HG03520 (cell line): ENCODE measurements around the gene TRPM3.

Experiments used
- ATAC-seq: cut with Tn5 transposase; IDR thresholded peaks from one replicate; pipeline ENCODE4 v1.9.1; 2021; ENCODE audit warnings: mild to moderate bottlenecking, moderate library complexity; ENCODE audit not compliant: unreplicated experiment

TRPM3 gene

DNA sequence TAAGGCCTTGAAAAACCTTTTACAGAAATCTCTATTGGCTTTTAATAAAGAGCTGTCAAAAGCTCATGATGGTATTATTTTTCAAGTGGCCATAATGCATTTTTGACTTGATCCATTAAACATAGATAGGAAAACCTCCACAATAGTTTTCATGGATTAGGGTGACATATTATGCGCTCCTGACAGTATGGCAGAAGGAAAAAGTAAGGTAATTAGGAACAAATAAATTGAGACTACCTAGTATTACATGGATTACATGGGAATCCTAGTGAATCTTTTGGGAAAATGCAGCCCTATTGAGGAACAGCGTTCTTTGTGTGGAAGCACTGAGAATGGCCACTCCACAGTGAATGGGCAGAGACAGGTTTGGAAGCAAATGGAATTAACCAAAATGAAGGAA lies 171.2 kb downstream of the TRPM3 start:
- no peak for ATAC-seq

DNA sequence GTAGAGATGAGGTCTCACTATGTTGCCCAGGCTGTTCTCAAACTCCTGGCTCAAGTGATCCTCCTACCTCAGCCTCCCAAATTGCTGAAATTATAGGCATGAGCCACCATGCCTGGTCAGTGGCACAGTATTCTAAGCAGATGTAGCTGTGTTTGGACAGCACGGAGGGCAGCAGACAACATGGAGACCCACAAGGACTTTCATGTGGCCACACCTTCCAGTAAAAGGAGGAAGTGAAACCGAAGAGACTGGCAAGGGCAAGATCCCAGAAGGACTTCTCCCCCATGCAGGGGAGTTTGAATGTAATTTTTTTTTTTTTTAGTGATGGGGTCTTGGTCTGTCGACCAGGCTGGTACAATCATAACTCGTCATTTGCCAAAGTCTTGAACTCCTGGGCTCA lies 172.2 kb downstream of the TRPM3 start:
- ATAC-seq = no peak

DNA sequence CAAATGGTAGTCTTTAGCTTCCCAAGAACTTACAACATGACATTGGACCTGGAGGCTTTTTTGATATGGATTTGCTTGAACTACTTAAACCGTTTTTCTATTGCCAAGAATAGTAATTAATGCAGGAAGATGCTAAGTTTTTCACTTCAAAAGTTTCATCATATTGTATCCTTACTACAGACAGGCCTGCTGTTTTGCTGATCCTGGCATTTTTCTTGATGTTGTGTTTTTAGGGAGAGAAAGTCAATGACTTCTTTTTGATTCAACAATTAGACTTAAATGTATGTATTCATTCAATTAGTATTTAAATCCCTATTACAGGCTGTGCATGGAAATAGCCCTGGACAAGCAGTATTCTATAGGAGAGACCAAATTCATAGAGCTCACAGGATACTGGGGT lies 172.7 kb downstream of the TRPM3 start:
- ATAC-seq = no peak

DNA sequence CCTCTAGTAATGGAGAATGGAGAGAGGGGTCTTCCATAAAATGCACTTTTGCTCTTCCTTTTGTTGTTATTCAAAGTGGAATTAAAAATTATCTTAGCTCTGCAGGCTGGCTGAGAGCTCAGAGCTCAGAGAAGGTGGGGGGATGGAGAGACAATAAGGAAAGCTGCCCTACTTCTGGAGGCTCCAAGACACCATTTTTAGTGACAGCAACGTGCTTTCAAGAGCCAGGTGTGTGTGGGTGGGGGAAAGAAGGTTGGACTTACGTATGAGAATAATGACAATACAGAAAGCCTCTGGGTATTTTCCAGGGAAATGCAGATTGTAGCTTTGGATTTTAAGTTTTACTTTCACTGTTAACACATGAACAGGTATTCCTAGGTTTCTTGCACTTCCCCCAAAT lies 173.9 kb downstream of the TRPM3 start:
- no peak for ATAC-seq

DNA sequence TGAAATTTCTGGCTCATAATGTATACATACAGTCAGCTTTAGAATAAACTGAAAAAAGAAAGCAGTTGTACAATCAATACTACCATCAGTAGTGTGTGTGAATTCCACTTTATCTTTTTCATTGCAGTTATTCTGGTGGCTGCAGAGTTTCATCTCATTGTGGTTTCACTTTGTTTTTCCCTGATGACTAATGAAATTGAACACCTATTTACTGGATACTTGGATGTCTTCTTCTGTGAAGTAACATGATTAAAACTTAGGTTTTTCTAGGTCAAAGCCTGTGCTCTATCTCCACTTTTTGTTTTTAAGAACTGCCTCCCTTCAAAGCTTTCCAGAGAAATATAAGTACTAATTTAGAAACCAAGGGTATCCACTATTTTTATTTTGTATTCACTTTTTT lies 174.3 kb downstream of the TRPM3 start:
- no peak for ATAC-seq

DNA sequence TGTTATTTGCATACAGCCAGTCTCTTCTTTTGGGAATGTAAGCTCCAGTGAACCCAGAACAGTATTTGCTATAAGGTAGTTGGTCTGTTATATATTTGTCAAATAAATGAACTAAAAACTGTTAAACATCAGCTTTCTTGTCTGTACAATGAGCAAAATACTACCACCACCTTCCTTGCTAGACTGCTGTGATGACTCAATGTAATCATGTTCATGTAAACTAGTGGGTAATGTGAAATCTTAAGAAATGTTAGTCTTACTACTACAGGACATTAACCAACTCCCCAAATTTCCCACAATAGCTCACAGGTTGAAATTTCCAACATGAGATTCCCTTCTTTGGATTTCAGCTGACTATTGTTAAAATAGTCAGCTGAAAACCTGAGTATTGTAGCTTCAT lies 176.1 kb downstream of the TRPM3 start:
- no peak for ATAC-seq

DNA sequence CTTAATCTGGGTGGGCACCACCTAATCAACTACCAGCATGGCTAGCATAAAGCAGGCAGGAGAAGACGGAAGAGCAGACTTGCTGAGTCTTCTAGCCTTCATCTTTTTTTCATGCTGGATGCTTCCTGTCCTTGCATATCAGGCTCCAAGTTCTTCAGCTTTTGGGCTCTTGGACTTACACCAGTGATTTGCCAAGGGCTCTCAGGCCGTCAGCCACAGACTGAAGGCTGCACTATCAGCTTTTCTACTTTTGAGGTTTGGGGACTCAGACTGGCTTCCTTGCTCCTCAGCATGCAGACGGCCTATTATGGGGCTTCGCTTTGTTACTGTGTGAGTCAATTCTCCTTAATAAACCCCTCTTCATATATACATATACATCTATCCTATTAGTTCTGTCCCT lies 180.2 kb downstream of the TRPM3 start:
- no peak for ATAC-seq

DNA sequence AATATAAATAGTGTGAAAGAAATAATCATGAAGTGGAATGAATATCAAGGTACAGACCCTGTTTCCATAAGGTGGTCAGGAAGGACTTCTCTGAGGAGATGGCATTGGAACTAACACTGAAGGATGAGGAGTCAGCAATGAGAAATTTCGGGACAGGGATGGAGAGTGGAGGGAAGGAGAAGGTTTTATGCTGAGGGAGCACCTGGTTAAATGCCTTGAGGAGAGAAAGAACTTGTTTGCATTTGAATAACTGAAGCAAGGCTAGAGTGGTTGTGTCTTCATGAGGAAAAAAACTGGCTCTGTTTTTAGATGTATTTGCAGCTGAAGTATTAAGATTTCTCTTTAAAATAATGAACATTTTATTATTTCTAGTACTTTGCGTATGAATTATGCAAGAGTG lies 180.8 kb downstream of the TRPM3 start:
- ATAC-seq = no peak

DNA sequence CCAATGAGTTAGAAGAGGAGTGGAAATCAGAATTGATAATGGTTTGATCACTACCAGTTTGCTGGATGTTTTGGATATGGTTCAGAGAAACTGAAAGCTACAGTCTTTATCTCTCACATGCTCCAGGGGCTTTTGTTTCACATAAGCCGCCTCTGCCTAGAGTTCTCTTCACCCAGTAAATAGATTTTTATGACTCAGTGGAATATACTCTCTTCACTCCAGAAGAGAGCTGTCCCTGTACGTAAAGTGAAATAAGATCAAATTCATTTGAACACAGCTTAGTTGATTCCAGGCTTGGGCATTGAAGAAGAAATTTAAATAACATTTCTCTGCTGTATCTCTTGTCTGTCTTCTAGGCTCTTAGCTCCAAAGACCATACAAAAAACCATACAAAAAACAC lies 184.9 kb downstream of the TRPM3 start:
- no peak for ATAC-seq

DNA sequence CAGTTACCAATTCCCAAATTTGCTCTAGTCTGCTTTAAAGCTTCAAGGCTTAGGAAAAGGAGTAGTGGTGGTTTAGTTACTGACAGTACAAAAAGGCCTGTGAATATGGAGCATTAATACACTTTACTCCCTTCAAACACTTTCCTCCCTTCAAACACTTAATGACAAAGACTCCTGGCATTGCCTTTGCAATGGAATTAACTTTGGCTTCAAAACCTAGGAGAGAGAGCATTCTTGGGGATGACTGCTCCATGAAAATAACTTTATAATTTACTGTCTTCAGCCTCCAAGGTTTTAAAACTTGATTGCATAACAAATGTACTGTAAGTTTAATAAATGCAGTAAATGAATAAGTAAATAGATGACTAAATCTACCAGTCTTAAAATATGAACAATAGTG lies 185.6 kb downstream of the TRPM3 start:
- ATAC-seq = no peak

DNA sequence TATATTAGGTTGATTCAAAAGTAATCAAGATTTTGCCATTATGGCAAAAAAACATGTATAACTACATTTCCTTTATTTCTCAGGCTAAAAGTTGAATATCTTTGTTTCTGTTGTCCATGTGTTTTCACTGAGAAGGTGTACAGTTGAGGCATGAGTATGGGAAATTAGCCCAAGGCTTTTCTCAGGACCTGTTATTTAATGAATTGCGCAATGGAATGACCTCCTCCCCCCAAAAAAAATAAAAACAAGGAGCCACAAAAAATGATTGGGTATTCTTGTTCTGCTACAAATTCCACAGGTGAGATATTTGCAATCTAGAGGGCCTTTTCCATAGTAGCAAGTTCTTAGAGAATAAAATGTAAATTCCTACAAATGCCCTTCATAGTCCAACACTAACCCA lies 186.8 kb downstream of the TRPM3 start:
- ATAC-seq = no peak

DNA sequence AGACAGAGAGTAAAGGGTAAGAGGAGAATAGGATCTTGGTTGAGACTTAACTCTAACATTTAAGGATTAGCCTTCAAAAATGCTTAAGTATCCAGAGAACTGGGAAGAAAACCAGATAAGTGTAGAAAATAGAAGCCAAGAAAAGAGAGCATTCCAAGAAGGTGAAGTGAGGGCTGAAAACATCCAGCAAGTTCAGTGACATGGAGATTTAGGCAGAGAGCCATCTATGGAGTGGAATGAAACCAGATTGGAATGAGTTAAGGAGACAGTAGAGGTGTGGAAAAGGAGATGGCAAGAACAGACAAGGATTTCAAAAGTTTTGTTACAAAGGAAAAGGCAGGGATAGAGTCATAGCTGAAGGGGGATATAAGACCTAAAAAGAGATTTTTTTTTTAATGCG lies 188.1 kb downstream of the TRPM3 start:
- ATAC-seq = no peak

DNA sequence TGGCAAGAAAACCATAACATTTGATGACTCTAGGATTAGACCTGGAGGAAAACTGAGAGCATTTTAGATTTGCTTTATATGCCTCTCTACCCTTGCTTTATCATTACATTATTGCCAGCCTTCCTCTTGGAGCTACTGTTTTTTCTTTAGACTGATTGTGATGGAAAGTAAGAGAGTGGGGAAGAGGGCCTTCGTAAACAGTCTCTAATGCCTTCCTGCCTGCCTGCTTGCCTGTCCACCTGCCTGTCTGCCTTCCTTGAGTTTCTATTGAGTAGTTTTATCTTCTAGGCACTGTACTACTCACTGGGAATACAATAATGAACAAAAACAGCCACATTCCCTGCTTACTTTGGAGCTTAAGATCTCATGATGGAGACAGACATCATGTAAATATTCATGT lies 189.3 kb downstream of the TRPM3 start:
- no peak for ATAC-seq

DNA sequence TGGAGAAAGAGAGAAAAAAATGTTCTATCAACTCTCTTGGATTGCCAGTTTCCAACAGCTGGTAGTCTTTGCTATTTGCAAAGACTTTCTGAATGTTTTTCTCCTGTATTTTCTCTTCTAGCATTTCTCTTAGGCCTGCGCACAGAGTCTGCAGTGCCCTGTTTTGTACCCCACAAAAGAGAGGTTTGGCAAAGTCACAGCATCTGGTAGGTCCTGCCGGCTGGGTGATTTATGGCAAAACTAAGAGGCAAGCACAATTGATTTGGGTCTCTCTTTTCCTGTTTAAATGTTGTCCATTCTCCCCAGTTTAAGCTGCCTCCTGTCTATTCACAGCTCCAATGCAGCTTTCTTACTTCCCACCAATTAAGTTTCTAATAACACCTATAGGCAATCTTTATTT lies 193.9 kb downstream of the TRPM3 start:
- ATAC-seq = no peak

DNA sequence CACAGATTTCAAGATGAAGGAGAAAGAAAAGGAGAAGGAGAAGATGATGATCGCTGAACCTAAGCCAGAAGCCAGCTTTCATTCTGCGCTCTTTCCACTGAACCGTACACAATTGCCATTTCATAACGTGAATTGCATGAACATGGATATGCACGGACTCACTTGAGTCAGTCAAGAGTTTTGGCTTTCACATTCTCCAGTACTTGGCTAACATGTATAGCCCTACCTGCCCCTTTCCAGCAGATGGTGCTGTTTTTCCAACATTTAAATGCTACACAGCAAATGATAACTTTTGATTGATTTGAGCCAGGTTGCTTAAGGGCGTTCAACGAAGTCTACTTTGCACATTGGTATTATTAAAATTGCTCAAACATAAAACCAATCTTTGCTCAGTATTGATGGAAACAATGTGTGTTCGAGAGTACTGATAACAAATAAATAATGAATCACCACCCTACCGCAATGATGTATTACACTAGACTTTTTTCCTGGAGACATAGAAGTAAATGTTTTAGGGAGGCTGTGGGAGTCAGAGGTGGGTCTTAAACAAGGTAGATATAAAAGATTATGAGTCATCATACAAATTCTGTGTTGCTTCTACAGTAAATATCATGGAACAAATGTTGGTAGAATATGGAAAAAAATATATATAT lies 196.4 kb downstream of the TRPM3 start:
- peak; percentile 95 for ATAC-seq

DNA sequence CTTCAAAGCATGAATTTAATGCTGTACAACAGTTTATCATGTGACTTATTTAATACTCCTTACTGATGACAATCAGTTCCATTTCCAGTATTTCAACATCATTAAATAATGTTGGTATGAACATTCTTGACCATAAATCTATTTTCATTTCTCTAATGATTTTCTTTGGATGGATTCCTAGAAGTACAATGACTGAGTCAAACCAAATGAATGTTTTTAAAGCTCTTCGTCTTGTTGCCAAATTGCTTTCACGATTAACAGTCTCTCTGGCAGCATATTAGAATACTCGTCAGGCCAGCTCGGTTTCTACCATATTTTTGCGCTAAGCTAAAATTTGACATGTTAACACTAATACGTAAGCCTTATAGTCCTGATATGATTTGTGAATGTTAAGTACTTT lies 197.0 kb downstream of the TRPM3 start:
- no peak for ATAC-seq

DNA sequence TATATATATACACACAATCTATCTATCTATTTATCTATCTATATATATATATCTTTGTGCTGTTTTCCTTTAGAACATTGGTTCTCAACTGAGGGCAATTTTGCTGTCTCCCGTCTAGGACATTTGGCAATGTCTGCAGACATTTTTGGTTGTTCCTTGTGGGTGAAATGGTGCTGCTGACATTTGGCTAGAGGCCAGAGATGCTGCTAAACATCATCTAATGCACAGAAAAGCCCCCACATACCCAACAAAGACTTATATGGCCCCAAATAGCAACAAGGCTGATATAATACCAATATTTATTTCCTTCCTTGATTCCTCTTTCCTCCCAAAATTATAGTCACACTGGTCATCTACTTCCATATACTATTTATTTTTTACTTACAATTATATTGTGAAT lies 197.5 kb downstream of the TRPM3 start:
- no peak for ATAC-seq

DNA sequence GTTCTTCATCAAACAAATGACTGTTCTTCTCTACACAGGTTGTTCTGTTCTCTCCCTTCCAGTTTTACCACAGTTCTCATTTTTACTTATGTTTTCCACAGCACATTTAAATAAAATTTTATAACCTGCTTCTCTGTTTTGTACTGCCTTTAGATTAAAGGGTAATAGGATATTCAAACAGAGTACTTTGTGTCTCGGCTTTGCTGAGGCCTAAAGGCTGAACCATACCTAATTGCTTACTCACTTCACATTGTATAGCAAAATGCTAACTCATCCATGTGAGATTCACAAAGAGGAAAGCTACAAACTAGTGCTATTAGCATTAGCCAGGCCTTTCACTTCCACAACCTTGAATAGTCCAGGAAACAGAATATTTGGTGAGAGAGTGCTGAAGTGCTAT lies 200.3 kb downstream of the TRPM3 start:
- no peak for ATAC-seq

DNA sequence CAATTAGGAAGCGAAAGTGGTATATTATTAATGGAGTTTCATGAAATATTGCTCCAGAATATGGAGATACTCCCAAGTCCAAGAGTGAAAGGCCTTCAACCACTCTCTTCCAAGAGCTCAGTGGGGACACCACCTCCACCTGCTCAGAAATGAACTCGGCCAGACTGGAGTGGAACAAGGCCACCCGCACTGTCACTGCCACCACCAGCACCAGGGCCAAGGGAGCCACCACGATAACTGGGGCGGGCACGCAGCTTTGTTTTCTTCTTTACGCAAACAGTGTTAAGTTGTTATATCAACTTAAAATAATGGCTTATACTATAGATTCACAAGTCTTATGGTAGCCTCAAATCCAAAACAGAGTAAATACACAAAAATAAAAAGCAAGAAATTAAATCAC lies 204.1 kb downstream of the TRPM3 start:
- ATAC-seq = no peak

DNA sequence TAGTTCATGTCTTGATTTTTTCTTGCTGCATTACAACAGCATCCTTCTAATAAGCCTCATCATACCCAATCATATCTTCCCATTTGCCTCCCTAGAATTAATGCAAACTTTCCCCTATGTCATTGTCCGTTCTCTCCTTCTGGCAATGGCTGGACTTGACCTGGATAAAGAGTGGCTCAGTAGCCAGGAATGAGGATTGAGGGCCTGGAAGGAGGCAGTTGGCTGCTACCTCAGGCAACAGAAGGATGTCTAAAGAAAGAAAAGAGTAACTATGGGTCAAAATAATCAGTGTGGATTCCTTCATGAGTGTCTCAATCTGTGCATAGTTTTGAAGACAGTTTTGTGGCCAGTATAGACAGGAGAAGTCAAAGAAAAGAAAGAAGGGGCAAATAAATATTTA lies 209.6 kb downstream of the TRPM3 start:
- ATAC-seq = no peak

DNA sequence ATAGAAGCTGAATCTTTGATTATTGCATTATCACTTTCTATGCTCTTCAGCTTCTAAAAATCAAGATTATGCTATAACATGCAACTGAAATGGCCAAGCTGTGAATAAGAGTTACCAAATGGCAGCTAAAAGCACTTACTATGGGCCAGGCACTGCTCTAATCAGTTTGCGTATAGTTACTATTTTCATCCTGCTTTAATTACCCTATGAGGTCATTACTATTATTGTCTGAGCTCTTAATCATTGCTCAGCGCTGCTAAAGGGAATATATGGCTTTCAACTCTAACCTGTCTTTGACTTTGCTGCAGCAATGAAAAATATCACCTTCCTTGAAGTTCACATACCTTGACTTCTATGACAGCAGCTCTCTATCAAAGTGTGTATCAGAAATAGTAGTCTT lies 210.8 kb downstream of the TRPM3 start:
- no peak for ATAC-seq

DNA sequence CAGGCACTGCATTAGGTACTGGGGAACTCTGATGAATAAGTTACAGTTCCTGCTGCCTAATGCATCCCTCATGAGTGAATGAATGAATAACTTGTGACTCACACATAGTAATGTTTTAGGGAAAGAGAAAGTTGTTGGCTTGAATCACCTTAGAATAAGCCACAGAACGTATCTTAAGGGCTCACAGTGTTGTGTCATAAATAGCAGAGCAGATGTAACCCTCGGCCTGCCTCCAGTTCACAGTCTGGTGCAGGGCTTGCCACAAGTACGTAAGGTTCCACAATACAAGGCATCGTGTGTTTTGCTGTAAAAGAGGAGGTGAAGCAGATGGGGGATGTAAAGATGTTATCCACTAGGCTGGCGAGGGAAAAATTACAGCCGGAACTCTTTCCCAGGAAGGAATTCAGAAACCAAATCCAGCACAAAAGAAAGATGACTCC lies 218.7 kb downstream of the TRPM3 start:
- ATAC-seq = no peak

DNA sequence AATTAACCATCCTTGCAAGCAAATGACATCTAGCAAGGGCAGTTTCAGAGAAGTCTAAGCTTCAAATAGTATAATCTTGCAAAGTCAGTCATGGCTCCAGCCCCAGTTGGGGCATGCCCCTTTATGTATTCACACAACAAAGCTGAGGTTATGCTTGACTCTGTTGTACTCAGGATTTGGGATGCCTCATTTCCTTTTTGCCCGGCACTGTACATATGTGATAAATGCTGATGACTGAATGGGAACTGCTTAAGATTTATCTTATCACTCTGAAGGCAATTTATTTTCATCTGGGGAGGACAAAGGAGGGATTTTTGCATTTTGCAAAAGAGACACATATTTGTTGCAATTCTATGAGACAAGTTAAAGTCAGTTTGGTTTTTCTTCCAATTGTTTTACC lies 219.2 kb downstream of the TRPM3 start:
- ATAC-seq = no peak

DNA sequence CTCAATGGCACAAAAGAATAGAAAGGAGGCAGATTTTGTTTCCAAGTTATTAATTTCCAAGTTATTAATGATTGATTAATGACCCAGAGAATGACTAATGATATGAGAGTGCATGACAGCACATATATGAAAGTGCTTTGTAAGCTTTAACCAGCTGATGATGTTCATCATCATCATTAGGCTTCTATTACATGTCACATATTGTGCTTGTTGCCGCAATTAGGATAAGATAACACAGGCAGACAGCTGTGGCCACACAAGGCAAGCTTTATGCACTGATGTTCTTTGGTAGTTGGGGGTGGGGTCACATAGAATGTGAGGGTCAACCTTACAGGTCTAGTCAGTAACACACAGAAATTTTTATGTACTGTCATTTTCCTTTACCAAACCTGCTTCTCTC lies 219.7 kb downstream of the TRPM3 start:
- ATAC-seq = no peak
